Gastroesophageal sphincter (tissue), 3 donors: ENCODE measurements around the gene PGK1.

Source experiments
- CTCF ChIP-seq, 4 experiments: fragments of 200-600 bp in 2 of 4; fragments of 450-650 bp in 2 of 4; sonication (generic) in 1 of 4; IDR thresholded peaks; one replicate each; pipeline ENCODE4 v1.5.1; 2017 to 2019; ENCODE audit warnings: antibody characterized with exemption in 4 of 4, mild to moderate bottlenecking in 2 of 4, moderate library complexity in 2 of 4
- EP300 ChIP-seq: sonication (generic); formaldehyde crosslinking; IDR thresholded peaks from one replicate; pipeline ENCODE4 v1.6.1; 2017; ENCODE audit warnings: antibody characterized with exemption, mild to moderate bottlenecking
- POLR2A ChIP-seq, 2 donors: fragments of 450-650 bp; IDR thresholded peaks; one replicate each; pipeline ENCODE4 v1.6.1; 2017; ENCODE audit warnings: antibody characterized with exemption in 2 of 2, mild to moderate bottlenecking in 2 of 2, moderate library complexity in 1 of 2
- POLR2AphosphoS5 ChIP-seq: sonication (generic); formaldehyde crosslinking; IDR thresholded peaks from one replicate; pipeline ENCODE4 v1.6.1; 2017; ENCODE audit warnings: antibody characterized with exemption

- TF ChIP-seq POLR2A (IDR thresholded peaks at IDR 0.05): no peak
- TF ChIP-seq CTCF (IDR thresholded peaks at IDR 0.05): no peak
- TF ChIP-seq POLR2AphosphoS5: no peak
- no peak for TF ChIP-seq EP300
These were observed 5.9 kb upstream of the PGK1 start for GRCh38 chrX:78098108-78098507.
